ENCODE results near the gene CAD. TPM values are rescaled to one million over a fixed set of nuclear protein-coding genes. Genes with fewer than 3 reads are reported as not detected.

Gene CAD
- total and polyA plus RNA-seq, 10 of the 15 experiments (the other 5 are each of a cell fraction or from before 2014, with no cell fraction given) = 7.6 to 119 (median 50.7) TPM

DNA sequence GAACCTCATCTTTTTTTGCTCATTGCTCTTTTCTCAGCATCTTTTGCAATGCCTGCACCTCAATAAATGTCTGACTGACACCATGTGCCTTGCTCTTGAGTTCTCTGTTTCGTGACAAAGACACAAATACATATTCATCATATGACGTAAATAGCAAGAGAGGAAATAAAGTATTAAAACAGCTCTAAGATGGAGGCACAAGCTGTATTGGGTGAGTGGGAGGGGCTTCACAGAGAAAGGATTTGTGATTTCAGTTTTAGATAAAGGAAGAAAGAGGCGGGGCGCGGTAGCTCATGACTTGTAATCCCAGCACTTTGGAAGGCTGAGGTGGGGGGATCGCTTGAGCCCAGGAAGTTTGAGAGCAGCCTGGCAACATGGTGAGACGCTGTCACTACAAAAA, 2.9 kb downstream of the CAD start:
- WGBS (ENCODE audit: insufficient coverage, insufficient replicate concordance, low lambda C conversion rate, missing lambda C conversion rate) = 96% methylated on average over 7 of the region's 7 CpGs
- H3K36me3 ChIP-seq (ENCODE audit: control insufficient read depth in 2 of 2, insufficient read depth in 2 of 2, low read length in 1 of 2) = peaks cover 17% of the 10 kb centered on the region in 2 experiments
- no peak overlapping the region for H3K4me2 ChIP-seq (ENCODE audit: control insufficient read depth, insufficient read depth)
- ChIA-PET SMC1A (ENCODE audit: uncharacterized antibody, unreplicated experiment) (no interaction called here), RAD21 (ENCODE audit: unreplicated experiment) (no interaction called here), POLR2A (no interaction called here), CTCF (interaction anchor here (1.8 kb wide), 1 partner anchor 60 kb away, joined by 5 read pairs; no protein-coding TSS in a partner anchor)
- FAIRE-seq = no peak
- H3K27ac ChIP-seq (ENCODE audit: control insufficient read depth, insufficient read depth) = no peak overlapping the region
- no peak overlapping the region for H3K9ac ChIP-seq (ENCODE audit: control insufficient read depth, insufficient read depth, low read length)
- H4K20me1 ChIP-seq (ENCODE audit: control insufficient read depth, insufficient read depth) = no peaks in the 10 kb centered on the region
- no TSS peak for BruUV-seq (replicated peaks)
- peaks cover 21% of the 10 kb centered on the region for H3K79me2 ChIP-seq (ENCODE audit: control insufficient read depth, insufficient read depth, low read length)
- DNase-seq (ENCODE audit: low read depth, low spot score) = no peak
- ATAC-seq = no peak
- no peaks in the 10 kb centered on the region for H3K27me3 ChIP-seq (replicated peaks in 1 of 2; ENCODE audit: control insufficient read depth in 2 of 2, insufficient read depth in 2 of 2, low read length in 1 of 2)
- peaks cover 3% of the 10 kb centered on the region; the same call in 1 of the 2 replicates for H3K4me1 ChIP-seq (ENCODE audit: control insufficient read depth, insufficient read depth, low read length)
- intact Hi-C loops (cut with micrococcal nuclease; ENCODE audit: unreplicated experiment) (no loop called here), in situ Hi-C loops (cut with MboI) (no loop called here)
- H2AFZ ChIP-seq (ENCODE audit: control insufficient read depth, low read depth, low read length) = no peak overlapping the region
- no peak overlapping the region for H3K4me3 ChIP-seq
- H3K9me3 ChIP-seq (replicated peaks; ENCODE audit: control insufficient read depth, insufficient read depth, low read length) = no peaks in the 10 kb centered on the region
- no peak for TF ChIP-seq CHD4 (IDR thresholded peaks at IDR 0.05)
- no peak for TF ChIP-seq SIN3A (IDR thresholded peaks at IDR 0.05; ENCODE audit: low read depth, low read length)
- TF ChIP-seq, protein P1, sequence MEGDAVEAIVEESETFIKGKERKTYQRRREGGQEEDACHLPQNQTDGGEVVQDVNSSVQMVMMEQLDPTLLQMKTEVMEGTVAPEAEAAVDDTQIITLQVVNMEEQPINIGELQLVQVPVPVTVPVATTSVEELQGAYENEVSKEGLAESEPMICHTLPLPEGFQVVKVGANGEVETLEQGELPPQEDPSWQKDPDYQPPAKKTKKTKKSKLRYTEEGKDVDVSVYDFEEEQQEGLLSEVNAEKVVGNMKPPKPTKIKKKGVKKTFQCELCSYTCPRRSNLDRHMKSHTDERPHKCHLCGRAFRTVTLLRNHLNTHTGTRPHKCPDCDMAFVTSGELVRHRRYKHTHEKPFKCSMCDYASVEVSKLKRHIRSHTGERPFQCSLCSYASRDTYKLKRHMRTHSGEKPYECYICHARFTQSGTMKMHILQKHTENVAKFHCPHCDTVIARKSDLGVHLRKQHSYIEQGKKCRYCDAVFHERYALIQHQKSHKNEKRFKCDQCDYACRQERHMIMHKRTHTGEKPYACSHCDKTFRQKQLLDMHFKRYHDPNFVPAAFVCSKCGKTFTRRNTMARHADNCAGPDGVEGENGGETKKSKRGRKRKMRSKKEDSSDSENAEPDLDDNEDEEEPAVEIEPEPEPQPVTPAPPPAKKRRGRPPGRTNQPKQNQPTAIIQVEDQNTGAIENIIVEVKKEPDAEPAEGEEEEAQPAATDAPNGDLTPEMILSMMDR (IDR thresholded peaks at IDR 0.05 in 2 of 3, conservative IDR thresholded peaks at IDR 0.05 in 1 of 3; ENCODE audit: control insufficient read depth in 2 of 3, extremely low read depth in 1 of 3, insufficient read depth in 1 of 3, low read depth in 3 of 3, low read length in 3 of 3) = no peak
- TF ChIP-seq, protein P2, sequence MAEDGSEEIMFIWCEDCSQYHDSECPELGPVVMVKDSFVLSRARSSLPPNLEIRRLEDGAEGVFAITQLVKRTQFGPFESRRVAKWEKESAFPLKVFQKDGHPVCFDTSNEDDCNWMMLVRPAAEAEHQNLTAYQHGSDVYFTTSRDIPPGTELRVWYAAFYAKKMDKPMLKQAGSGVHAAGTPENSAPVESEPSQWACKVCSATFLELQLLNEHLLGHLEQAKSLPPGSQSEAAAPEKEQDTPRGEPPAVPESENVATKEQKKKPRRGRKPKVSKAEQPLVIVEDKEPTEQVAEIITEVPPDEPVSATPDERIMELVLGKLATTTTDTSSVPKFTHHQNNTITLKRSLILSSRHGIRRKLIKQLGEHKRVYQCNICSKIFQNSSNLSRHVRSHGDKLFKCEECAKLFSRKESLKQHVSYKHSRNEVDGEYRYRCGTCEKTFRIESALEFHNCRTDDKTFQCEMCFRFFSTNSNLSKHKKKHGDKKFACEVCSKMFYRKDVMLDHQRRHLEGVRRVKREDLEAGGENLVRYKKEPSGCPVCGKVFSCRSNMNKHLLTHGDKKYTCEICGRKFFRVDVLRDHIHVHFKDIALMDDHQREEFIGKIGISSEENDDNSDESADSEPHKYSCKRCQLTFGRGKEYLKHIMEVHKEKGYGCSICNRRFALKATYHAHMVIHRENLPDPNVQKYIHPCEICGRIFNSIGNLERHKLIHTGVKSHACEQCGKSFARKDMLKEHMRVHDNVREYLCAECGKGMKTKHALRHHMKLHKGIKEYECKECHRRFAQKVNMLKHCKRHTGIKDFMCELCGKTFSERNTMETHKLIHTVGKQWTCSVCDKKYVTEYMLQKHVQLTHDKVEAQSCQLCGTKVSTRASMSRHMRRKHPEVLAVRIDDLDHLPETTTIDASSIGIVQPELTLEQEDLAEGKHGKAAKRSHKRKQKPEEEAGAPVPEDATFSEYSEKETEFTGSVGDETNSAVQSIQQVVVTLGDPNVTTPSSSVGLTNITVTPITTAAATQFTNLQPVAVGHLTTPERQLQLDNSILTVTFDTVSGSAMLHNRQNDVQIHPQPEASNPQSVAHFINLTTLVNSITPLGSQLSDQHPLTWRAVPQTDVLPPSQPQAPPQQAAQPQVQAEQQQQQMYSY (CRISPR knock-in tag; IDR thresholded peaks at IDR 0.05) = no peak
- no peak for TF ChIP-seq SMAD1 (IDR thresholded peaks at IDR 0.05; ENCODE audit: low read depth, partially characterized antibody)
- no peak for TF ChIP-seq PAX5 (IDR thresholded peaks at IDR 0.05; ENCODE audit: borderline replicate concordance, low read depth, low read length)
- no peak for TF ChIP-seq CUX1 (IDR thresholded peaks at IDR 0.05; ENCODE audit: insufficient replicate concordance, low read depth, low read length)
- TF ChIP-seq SMAD5 (IDR thresholded peaks at IDR 0.05; ENCODE audit: low read depth) = no peak
- TF ChIP-seq, protein P3, sequence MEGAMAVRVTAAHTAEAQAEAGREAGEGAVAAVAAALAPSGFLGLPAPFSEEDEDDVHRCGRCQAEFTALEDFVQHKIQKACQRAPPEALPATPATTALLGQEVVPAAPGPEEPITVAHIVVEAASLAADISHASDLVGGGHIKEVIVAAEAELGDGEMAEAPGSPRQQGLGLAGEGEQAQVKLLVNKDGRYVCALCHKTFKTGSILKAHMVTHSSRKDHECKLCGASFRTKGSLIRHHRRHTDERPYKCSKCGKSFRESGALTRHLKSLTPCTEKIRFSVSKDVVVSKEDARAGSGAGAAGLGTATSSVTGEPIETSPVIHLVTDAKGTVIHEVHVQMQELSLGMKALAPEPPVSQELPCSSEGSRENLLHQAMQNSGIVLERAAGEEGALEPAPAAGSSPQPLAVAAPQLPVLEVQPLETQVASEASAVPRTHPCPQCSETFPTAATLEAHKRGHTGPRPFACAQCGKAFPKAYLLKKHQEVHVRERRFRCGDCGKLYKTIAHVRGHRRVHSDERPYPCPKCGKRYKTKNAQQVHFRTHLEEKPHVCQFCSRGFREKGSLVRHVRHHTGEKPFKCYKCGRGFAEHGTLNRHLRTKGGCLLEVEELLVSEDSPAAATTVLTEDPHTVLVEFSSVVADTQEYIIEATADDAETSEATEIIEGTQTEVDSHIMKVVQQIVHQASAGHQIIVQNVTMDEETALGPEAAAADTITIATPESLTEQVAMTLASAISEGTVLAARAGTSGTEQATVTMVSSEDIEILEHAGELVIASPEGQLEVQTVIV (IDR thresholded peaks at IDR 0.05; ENCODE audit: borderline replicate concordance, partially characterized antibody) = no peak
- no peak for TF ChIP-seq CEBPB (IDR thresholded peaks at IDR 0.05; ENCODE audit: borderline replicate concordance in 1 of 2, low read depth in 2 of 2, low read length in 2 of 2)

Data from GM12878 (cell line).